ENCODE data around the gene CDH13.

The CDH13 gene

GRCh38 chr16:83437036-83437435, 810.3 kb downstream of the CDH13 start:
- no peak for DNase-seq (ENCODE audit: low spot score)

- no peak for DNase-seq (ENCODE audit: low spot score)
Measured at GRCh38 chr16:83438326-83438725, 811.6 kb downstream of the CDH13 start.

DNA sequence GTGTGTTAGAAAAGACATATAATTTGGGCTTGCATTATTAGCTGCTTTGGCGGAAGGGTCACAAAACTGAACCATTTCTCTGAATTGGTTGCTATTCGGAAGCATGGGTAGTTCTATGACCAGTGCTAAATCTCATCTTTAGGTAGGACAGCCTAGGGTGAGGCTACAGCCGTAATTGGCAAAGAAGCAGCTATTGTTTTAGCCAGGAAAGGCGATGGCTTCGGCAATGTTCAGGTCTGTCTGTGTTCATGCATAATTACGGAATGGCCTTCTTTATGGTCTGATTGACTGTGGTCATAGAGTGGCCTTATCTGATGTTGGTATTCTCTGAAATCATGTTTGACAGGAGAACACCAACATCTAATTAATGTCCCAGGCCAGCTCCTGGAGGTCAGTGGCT, 812.6 kb downstream of the CDH13 start:
- DNase-seq (ENCODE audit: low spot score), result no peak

- DNase-seq (ENCODE audit: low spot score), result peak; percentile 27
Measured at GRCh38 chr16:83441517-83441916, 814.7 kb downstream of the CDH13 start.

- DNase-seq (ENCODE audit: low spot score), result no peak
Measured at GRCh38 chr16:83443972-83444371, 817.2 kb downstream of the CDH13 start.

GRCh38 chr16:83447560-83447959, 820.8 kb downstream of the CDH13 start:
- no peak for DNase-seq (ENCODE audit: low spot score)

DNA sequence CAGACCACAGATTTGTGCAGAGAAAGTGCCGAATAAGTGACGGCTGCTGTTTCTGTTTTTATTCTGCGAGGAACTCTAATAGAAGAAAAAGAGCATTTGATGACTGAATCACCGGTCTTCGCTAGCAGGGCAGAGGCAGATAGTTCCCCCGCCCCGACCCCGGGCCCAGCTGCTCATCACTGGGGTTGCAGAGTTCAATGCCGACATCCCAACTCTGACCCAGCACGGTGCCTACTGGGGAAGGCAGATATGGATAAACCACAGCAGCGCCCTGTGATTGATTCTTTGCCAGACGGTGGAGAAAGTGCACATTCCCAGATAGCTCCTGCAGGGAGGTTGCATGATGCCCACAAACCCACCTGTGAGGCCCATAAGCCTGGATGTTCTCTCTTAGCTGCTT, 823.1 kb downstream of the CDH13 start:
- no peak for DNase-seq (ENCODE audit: low spot score)

- DNase-seq (ENCODE audit: low spot score), result no peak
Measured at GRCh38 chr16:83453977-83454376, 827.2 kb downstream of the CDH13 start.

- DNase-seq (ENCODE audit: low spot score), result no peak
Measured at GRCh38 chr16:83455716-83456115, 828.9 kb downstream of the CDH13 start.

DNA sequence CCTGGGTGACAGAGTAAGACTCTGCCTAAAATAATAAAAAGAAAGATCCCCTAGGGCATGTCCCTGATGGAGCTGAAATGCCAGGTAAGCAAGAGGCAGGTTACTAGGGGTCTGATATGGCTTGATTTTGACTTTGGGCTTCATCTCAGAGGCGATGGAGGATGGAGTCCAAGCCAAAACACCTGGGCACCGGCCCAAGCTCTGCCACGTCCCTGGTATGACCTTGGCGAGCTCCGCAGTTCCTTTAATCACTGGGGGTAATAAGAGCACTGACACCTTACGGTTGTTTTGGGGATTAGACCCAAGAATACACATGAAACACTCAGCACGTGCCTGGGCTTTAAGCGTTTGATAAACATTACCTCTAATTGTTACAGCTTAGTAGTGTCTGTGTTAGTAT, 830.2 kb downstream of the CDH13 start:
- no peak for DNase-seq (ENCODE audit: low spot score)

- DNase-seq (ENCODE audit: low spot score), result no peak
Measured at GRCh38 chr16:83458612-83459011, 831.8 kb downstream of the CDH13 start.

DNA sequence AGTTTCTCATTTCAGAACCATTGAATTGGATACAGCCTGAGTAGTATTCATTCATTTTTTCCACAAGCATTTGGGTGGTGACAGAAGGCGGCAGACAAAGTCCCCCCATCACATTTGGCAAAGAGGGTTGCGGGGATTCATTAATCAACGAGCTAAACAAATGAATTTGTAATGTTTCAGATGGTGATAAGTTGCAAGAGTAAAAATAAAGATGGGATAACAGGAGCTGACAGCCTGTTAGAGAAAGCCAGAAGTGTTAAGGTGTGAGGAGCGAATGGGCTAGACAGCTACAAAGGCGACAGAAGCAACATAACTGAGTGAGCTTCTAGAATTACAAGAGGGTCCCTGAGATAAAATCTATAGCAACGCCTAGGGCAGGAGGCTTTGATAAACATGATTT, 838.2 kb downstream of the CDH13 start:
- no peak for DNase-seq (ENCODE audit: low spot score)

DNA sequence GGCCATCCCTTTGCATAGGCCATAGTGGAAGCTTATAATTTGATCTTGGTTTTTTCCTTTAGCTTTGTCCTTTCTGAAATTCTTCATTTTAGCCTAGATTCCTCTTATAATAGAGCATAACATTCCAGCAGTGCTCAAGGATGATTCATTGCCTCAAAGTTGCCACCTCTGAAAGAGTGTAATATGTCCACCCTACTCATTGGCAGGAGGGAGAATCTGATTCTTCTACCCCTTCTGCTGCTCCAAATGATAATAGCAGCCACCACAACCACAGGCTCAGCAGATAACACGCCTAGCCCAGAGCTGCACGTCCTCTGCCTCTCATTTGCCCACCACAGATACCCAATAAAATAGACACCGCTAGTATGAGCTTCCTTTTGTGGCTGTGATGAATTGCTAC, 843.6 kb downstream of the CDH13 start:
- DNase-seq (ENCODE audit: low spot score), result no peak

GRCh38 chr16:83472776-83473501, 846.2 kb downstream of the CDH13 start:
- no peak for DNase-seq (ENCODE audit: low spot score)

DNA sequence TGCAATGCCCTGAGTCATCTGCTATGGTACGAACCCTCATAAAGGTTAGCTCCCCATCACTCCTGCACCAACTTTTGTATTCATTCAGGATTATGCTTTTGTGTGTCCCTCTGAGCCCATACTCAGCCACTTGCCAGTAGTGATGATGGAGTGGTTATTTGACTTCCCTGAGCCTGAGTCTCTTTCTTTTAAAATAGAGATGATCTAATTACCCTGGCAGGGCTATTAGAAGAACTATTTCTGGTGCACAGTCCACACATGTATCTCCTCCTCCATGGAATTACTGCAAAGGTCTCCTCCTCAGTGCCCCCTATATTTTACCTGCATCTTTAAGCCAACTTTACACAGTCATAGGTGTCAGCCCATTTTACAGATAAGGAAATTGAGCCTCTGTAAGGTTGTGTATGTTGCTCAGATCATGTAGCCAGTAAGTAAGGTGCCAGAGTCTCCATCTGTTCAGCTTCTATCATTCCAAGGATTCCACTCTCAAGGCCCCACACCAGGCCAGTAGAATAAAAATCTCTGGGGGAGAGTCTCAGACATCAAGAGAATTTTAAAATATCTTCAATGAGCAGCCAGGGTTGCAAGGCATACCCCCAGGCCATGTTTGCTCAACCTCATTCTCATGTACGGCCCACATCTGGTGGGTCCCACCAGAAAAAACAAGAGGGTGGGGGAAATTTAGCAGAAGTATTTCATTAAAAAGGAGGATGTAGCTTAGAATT, 847.3 kb downstream of the CDH13 start:
- DNase-seq (ENCODE audit: low spot score), result no peak

- DNase-seq (ENCODE audit: low spot score), result no peak
Measured at GRCh38 chr16:83475108-83475507, 848.3 kb downstream of the CDH13 start.

DNA sequence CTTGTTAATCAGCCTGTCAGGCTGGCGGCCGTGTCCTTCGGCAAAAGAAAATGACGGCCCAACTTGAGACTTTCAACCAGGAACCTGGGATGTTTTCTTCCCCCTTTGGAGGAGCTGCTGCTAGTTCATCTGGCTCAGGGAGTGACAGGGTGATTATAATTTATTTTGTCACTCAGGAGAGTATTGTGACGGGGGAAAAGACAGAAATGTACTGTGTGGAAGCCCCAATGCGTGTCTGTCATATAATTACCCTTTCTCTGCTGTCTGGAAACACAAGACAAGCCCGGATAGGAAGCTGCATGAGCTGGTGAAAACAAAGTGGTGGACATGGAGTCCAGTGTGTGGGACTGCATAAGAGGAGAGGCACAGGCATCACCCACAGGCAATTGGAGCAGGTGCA, 854.8 kb downstream of the CDH13 start:
- DNase-seq (ENCODE audit: low spot score), result no peak

- DNase-seq (ENCODE audit: low spot score), result no peak
Measured at GRCh38 chr16:83482545-83483162, 855.9 kb downstream of the CDH13 start.

DNA sequence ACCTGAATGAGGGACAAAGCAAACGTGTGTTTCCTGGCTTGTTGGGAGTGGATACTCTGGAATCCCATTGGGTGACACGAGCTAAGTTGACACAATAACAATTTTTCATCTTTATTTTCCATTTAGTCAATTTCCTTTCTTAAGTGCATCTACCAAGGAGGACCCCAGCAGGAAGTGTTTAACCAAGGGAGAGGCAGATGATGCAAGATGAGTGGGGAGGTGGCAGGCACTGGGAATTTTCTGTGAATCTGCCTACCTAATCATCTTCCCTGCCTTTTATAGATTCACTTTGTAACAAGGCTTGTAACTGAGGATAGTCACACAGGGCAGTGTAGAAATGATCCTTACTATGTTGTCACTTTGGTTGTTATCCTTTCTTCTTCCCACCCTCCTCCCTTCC, 863.3 kb downstream of the CDH13 start:
- no peak for DNase-seq (ENCODE audit: low spot score)

- DNase-seq (ENCODE audit: low spot score), result no peak
Measured at GRCh38 chr16:83494459-83494858, 867.7 kb downstream of the CDH13 start.

GRCh38 chr16:83501481-83501880, 874.7 kb downstream of the CDH13 start:
- DNase-seq (ENCODE audit: low spot score), result no peak

DNA sequence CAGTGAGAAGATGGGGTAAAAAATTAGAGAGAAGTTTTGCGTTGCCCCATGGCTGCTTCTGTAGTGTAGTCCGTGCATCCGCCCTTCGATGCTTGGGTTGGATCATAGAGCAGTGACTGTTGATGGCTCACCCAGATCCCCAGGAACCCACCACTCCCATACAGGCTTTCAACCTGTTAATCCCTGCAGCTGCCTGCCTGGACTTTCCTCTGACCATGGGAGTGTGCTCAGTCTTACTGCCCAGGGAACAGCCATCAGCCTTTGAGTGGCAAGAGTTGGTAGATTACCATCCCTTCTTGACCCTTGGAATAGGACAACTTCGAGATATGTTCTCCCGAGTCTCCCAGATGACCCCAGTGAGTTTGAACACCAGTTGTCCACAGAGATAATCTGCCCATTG, 881.5 kb downstream of the CDH13 start:
- no peak for DNase-seq (ENCODE audit: low spot score)

GRCh38 chr16:83509316-83509715, 882.5 kb downstream of the CDH13 start:
- no peak for DNase-seq (ENCODE audit: low spot score)

All from putamen (tissue), 1 donor.